ENCODE measurements around the gene PHKB.

GRCh38 chr16:47538472-47538871 lies 77.3 kb downstream of the PHKB start:
- TF ChIP-seq CTCF (IDR thresholded peaks at IDR 0.05; ENCODE audit: extremely low read depth in 1 of 2, insufficient read depth in 1 of 2, low read depth in 1 of 2, low read length in 2 of 2) (no peak), POLR2A (IDR thresholded peaks at IDR 0.05; ENCODE audit: low read depth, low read length) (no peak), MYC (IDR thresholded peaks at IDR 0.05; ENCODE audit: low read depth, low read length) (no peak), FOS (IDR thresholded peaks at IDR 0.05; ENCODE audit: borderline replicate concordance, insufficient read depth, low read length) (no peak), EZH2 (IDR thresholded peaks at IDR 0.05; ENCODE audit: borderline replicate concordance, low read depth, low read length, severe bottlenecking) (no peak)
- TF ChIP-seq, protein P1, sequence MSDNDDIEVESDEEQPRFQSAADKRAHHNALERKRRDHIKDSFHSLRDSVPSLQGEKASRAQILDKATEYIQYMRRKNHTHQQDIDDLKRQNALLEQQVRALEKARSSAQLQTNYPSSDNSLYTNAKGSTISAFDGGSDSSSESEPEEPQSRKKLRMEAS (IDR thresholded peaks at IDR 0.05; ENCODE audit: insufficient read depth, insufficient read length), result no peak

Measured in endothelial cell of umbilical vein (primary cell).